Stomach (tissue), 4 donors: ENCODE results near the gene SORCS2.

Experiments used
- EP300 ChIP-seq: sonication (generic); formaldehyde crosslinking; IDR thresholded peaks from one replicate; pipeline ENCODE4 v1.6.1; 2017; ENCODE audit warnings: antibody characterized with exemption
- TF ChIP-seq, protein P1 (sequence below), 7 experiments: fragments of 450-650 bp in 4 of 7; fragments of 200-600 bp in 3 of 7; sonication (generic) in 3 of 7; IDR thresholded peaks; one replicate each; pipeline ENCODE4 v1.5.1; 2016 to 2019; ENCODE audit warnings: antibody characterized with exemption in 7 of 7, control low read depth in 2 of 7, mild to moderate bottlenecking in 1 of 7

DNA sequence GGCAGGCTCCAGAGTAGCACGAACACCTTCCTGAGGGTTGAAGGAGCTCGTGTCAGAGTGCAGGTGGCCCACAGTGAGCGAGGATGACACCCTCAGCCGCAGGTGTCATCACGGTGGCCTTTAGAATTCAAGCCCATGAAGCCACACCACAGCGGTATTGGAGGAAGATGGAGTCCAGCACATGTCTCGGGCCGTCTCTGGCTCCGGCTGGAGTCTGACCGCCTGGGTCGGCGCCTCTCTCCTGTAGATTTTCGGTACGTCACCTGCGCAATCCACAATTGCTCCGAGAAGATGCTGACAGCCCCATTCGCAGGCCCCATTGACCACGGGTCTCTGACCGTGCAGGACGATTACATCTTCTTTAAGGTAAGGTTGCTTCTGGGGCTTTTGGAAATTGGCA lies 471.8 kb downstream of the SORCS2 start:
- TF ChIP-seq, protein P1, sequence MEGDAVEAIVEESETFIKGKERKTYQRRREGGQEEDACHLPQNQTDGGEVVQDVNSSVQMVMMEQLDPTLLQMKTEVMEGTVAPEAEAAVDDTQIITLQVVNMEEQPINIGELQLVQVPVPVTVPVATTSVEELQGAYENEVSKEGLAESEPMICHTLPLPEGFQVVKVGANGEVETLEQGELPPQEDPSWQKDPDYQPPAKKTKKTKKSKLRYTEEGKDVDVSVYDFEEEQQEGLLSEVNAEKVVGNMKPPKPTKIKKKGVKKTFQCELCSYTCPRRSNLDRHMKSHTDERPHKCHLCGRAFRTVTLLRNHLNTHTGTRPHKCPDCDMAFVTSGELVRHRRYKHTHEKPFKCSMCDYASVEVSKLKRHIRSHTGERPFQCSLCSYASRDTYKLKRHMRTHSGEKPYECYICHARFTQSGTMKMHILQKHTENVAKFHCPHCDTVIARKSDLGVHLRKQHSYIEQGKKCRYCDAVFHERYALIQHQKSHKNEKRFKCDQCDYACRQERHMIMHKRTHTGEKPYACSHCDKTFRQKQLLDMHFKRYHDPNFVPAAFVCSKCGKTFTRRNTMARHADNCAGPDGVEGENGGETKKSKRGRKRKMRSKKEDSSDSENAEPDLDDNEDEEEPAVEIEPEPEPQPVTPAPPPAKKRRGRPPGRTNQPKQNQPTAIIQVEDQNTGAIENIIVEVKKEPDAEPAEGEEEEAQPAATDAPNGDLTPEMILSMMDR (IDR thresholded peaks at IDR 0.05) = no peak
- no peak for TF ChIP-seq EP300
